SK-N-SH (cell line): Measurements from ENCODE around the gene MRPL32. TPM values are rescaled to one million over a fixed set of nuclear protein-coding genes. Genes with fewer than 3 reads are reported as not detected.
A peak's percentile ranks its signal among the peaks of the same experiment; 100 is the strongest.

Experiments used
- CTCF ChIA-PET: fragments of 300-600, 350-600 bp; formaldehyde crosslinking; extraction: SDS; loops from one replicate; lab custom pipeline; 2021; lab: Yijun Ruan, JAX
- POLR2A ChIA-PET: fragments of 350-600 bp; sonication (Branson Sonifier 250); formaldehyde crosslinking; extraction: SDS; loops from one replicate; lab custom pipeline; 2020; ENCODE audit warnings: antibody characterized with exemption, inconsistent platforms; lab: Yijun Ruan, JAX
- DNase-seq: peaks from one replicate; pipeline ENCODE4 v3.0.0; 2012
- H2AFZ ChIP-seq: fragments of 200-600 bp; sonication (generic); 2 replicates; pipeline ENCODE4 v1.8.1; 2016; ENCODE audit warnings: antibody characterized with exemption, mild to moderate bottlenecking, low read depth
- H3F3A ChIP-seq: fragments of 200-600 bp; sonication (generic); replicated peaks from 2 replicates; pipeline ENCODE3; 2016; ENCODE audit warnings: antibody characterized with exemption, mild to moderate bottlenecking; ENCODE audit not compliant: insufficient read depth
- H3K27ac ChIP-seq, 2 experiments: fragments of 200-500 bp in 1 of 2; fragments of 200-600 bp in 1 of 2; sonication (Bioruptor generic) in 1 of 2; sonication (generic), shearing (Covaris generic) in 1 of 2; 2 replicates each; pipeline versions ENCODE4 v1.5.1 to v1.6.1; 2014 to 2016; ENCODE audit warnings: low read depth in 2 of 2, inconsistent platforms in 1 of 2, low read length in 1 of 2, mild to moderate bottlenecking in 1 of 2, mixed read lengths in 1 of 2
- H3K27me3 ChIP-seq: fragments of 200-600 bp; sonication (generic), shearing (Covaris generic); 2 replicates; pipeline ENCODE4 v1.6.1; 2016; ENCODE audit warnings: mixed run types; ENCODE audit not compliant: insufficient read depth
- H3K36me3 ChIP-seq, 2 experiments: fragments of 200-500 bp in 1 of 2; fragments of 200-600 bp in 1 of 2; sonication (Bioruptor generic) in 1 of 2; sonication (generic) in 1 of 2; replicated peaks in 1 of 2; 2 replicates each; pipeline versions ENCODE3 to v1.5.1; 2014 to 2016; ENCODE audit warnings: low read length in 1 of 2, mild to moderate bottlenecking in 1 of 2; ENCODE audit not compliant: insufficient read depth in 2 of 2, control insufficient read depth in 1 of 2
- H3K4me1 ChIP-seq, 2 experiments: fragments of 200-500 bp in 1 of 2; fragments of 200-600 bp in 1 of 2; sonication (Bioruptor generic) in 1 of 2; sonication (generic), shearing (Covaris generic) in 1 of 2; 2 replicates each; pipeline versions ENCODE4 v1.5.1 to v1.6.1; 2014 to 2016; ENCODE audit warnings: low read depth in 1 of 2, low read length in 1 of 2, mixed run types in 1 of 2; ENCODE audit not compliant: insufficient read depth in 2 of 2, control insufficient read depth in 1 of 2
- H3K4me2 ChIP-seq: fragments of 200-600 bp; sonication (generic), shearing (Covaris generic); 2 replicates; pipeline ENCODE4 v1.6.1; 2017; ENCODE audit warnings: mixed run types
- H3K4me3 ChIP-seq, 2 experiments: fragments of 200-500 bp in 1 of 2; fragments of 200-600 bp in 1 of 2; sonication (Bioruptor generic) in 1 of 2; sonication (generic), shearing (Covaris generic) in 1 of 2; 2 replicates each; pipeline versions ENCODE4 v1.5.1 to v1.8.1; 2014 to 2016; ENCODE audit warnings: low read depth in 2 of 2, inconsistent platforms in 1 of 2, low read length in 1 of 2, mild to moderate bottlenecking in 1 of 2, mixed read lengths in 1 of 2, moderate library complexity in 1 of 2
- H3K79me2 ChIP-seq: fragments of 200-600 bp; sonication (generic); 2 replicates; pipeline ENCODE4 v1.8.1; 2017; ENCODE audit warnings: mild to moderate bottlenecking; ENCODE audit not compliant: insufficient read depth
- H3K9ac ChIP-seq: fragments of 200-600 bp; sonication (generic); 2 replicates; pipeline ENCODE4 v1.6.1; 2017; ENCODE audit warnings: mixed run types
- H3K9me2 ChIP-seq: fragments of 200-600 bp; sonication (generic); 2 replicates; pipeline ENCODE4 v1.6.1; 2017; ENCODE audit warnings: mixed run types
- H3K9me3 ChIP-seq: fragments of 200-600 bp; sonication (generic); 2 replicates; pipeline ENCODE4 v1.6.1; 2017; ENCODE audit warnings: mixed run types, mild to moderate bottlenecking, moderate library complexity
- H4K20me1 ChIP-seq: fragments of 200-600 bp; sonication (generic); 2 replicates; pipeline ENCODE4 v1.6.1; 2017; ENCODE audit warnings: mild to moderate bottlenecking, mixed run types; ENCODE audit not compliant: insufficient read depth
- CHD2 ChIP-seq: fragments of 150-350 bp; IDR thresholded peaks from 2 replicates; pipeline ENCODE4 v1.6.1; 2018; ENCODE audit warnings: low read length; ENCODE audit not compliant: partially characterized antibody
- ELF1 ChIP-seq: IDR thresholded peaks from 2 replicates; pipeline ENCODE4 v1.4.0; 2012
- FOSL2 ChIP-seq: IDR thresholded peaks from 2 replicates; pipeline ENCODE4 v1.4.0; 2012; ENCODE audit warnings: low read depth, mild to moderate bottlenecking, moderate library complexity, borderline replicate concordance
- FOXJ3 ChIP-seq: sonication (generic); formaldehyde crosslinking; IDR thresholded peaks from 2 replicates; pipeline ENCODE4 v1.5.1; 2020; ENCODE audit warnings: mild to moderate bottlenecking, missing genetic modification reagents
- FOXM1 ChIP-seq: IDR thresholded peaks from 2 replicates; pipeline ENCODE4 v1.4.0; 2012; ENCODE audit warnings: low read depth, mild to moderate bottlenecking
- IRF3 ChIP-seq: fragments of 150-350 bp; IDR thresholded peaks from 2 replicates; pipeline ENCODE4 v1.6.1; 2016; ENCODE audit warnings: mild to moderate bottlenecking, low read depth, low read length
- NRF1 ChIP-seq: IDR thresholded peaks from 2 replicates; pipeline ENCODE4 v1.6.1; 2012; ENCODE audit warnings: low read depth, mild to moderate bottlenecking, low read length
- PBX3 ChIP-seq: IDR thresholded peaks from 2 replicates; pipeline ENCODE4; 2012
- RAD21 ChIP-seq: IDR thresholded peaks from 2 replicates; pipeline ENCODE4 v1.6.1; 2012; ENCODE audit warnings: mild to moderate bottlenecking, low read length
- RFX5 ChIP-seq: IDR thresholded peaks from 2 replicates; pipeline ENCODE4 v1.6.1; 2012; ENCODE audit warnings: mild to moderate bottlenecking, improper control_type of control experiment, low read length
- SIN3A ChIP-seq: IDR thresholded peaks from 2 replicates; pipeline ENCODE4 v1.6.1; 2012; ENCODE audit warnings: low read depth, mild to moderate bottlenecking, low read length, moderate library complexity, borderline replicate concordance
- TEAD4 ChIP-seq: IDR thresholded peaks from 2 replicates; pipeline ENCODE4 v1.4.0; 2012; ENCODE audit warnings: mild to moderate bottlenecking, borderline replicate concordance; ENCODE audit not compliant: insufficient read depth
- USF1 ChIP-seq: IDR thresholded peaks from 2 replicates; pipeline ENCODE4 v1.4.0; 2012; ENCODE audit warnings: low read depth, borderline replicate concordance
- USF2 ChIP-seq: fragments of 150-350 bp; IDR thresholded peaks from 2 replicates; pipeline ENCODE4 v1.6.1; 2017; ENCODE audit warnings: antibody characterized with exemption, low read length, low read depth, borderline replicate concordance
- YY1 ChIP-seq: IDR thresholded peaks from 2 replicates; pipeline ENCODE4 v1.4.0; 2012; ENCODE audit warnings: low read depth, mild to moderate bottlenecking
- WGBS: methylation state at CpG from one replicate; pipeline ENCODE4 v1.1.6; 2017; ENCODE audit warnings: low lambda C conversion rate; 5-methylcytosine and 5-hydroxymethylcytosine counted together
- polyA plus RNA-seq, 3 experiments: library from polyadenylated mRNA; depleted of rRNA; stranded (reverse); fragments of >200 nt; gene quantifications; 2 replicates each; pipeline ENCODE4 v1.2.3, GENCODE V29; 2012

The MRPL32 gene
- polyA plus RNA-seq, 1 of the 3 experiments (the other 2 are of a cell fraction), result 73.1 TPM

- 6% methylated on average over 5 of the region's 5 CpGs for WGBS
- POLR2A ChIA-PET, result interaction anchor here (1.8 kb wide), 1 partner anchor 9 kb away, joined by 4 read pairs; no protein-coding TSS in a partner anchor
Observed at GRCh38 chr7:42930889-42931288, 1.3 kb upstream of the MRPL32 start.

More at GRCh38 chr7:42930889-42931288, 1.3 kb upstream of the MRPL32 start:
- H2AFZ ChIP-seq, result 0 out of 2 replicates have a peak overlapping the region, but pooled peaks have one; percentile 90
- no peaks in the 10 kb centered on the region for H3K27me3 ChIP-seq
- H4K20me1 ChIP-seq, result peaks cover 29% of the 10 kb centered on the region
- no peaks in the 10 kb centered on the region for H3F3A ChIP-seq
- CTCF ChIA-PET, result interaction anchor here (1.3 to 7.8 kb wide), 5 partner anchors 11 to 44 kb away, joined by 4 to 81 read pairs (median 5); partner anchors contain the start of gene C7orf25
- peak overlapping the region; percentile 97 to 99 for H3K4me3 ChIP-seq
- H3K4me2 ChIP-seq, result peak overlapping the region; percentile 81
- H3K36me3 ChIP-seq, result peaks cover 33 to 34% of the 10 kb centered on the region in 2 experiments
- no peaks in the 10 kb centered on the region for H3K9me2 ChIP-seq
- no peak for TF ChIP-seq CHD2
- no peak for TF ChIP-seq PBX3
- no peak for TF ChIP-seq TEAD4
- TF ChIP-seq NRF1, result no peak
- no peak for TF ChIP-seq FOXM1
- no peak for TF ChIP-seq USF1
- no peak for TF ChIP-seq YY1
- TF ChIP-seq RAD21, result no peak
- TF ChIP-seq RFX5, result no peak
- TF ChIP-seq IRF3, result no peak
- TF ChIP-seq USF2, result no peak
- TF ChIP-seq SIN3A, result no peak
- TF ChIP-seq FOSL2, result no peak
- no peak for TF ChIP-seq FOXJ3 (CRISPR knock-in tag)
- TF ChIP-seq ELF1, result no peak
- H3K79me2 ChIP-seq, result peaks cover 82% of the 10 kb centered on the region
- no peak overlapping the region; a peak in 1 of 4 replicates for H3K27ac ChIP-seq
- H3K4me1 ChIP-seq, result peaks cover 0 to 19% of the 10 kb centered on the region in 2 experiments; a peak in 2 of 4 replicates
- no peaks in the 10 kb centered on the region for H3K9me3 ChIP-seq
- no peak for DNase-seq
- peak overlapping the region; percentile 93 for H3K9ac ChIP-seq
